Fibroblast of skin of right biceps (primary cell): ENCODE measurements around the gene SIRT3.
A peak's percentile ranks its signal among the peaks of the same experiment; 100 is the strongest.

ENCODE experiments used
- DNase-seq: peaks from one replicate; pipeline ENCODE4 v3.0.0-alpha.2; 2013

Gene SIRT3

GRCh38 chr11:213111-213510 lies 23.0 kb downstream of the SIRT3 start:
- DNase-seq, result no peak

GRCh38 chr11:212150-213100 lies 23.7 kb downstream of the SIRT3 start:
- DNase-seq, result no peak

- no peak for DNase-seq
Measured at GRCh38 chr11:211741-212140, 24.4 kb downstream of the SIRT3 start.

- DNase-seq, result no peak
Measured at GRCh38 chr11:211295-211694, 24.8 kb downstream of the SIRT3 start.

GRCh38 chr11:210803-211180 lies 25.4 kb downstream of the SIRT3 start:
- DNase-seq, result no peak

- peak; percentile 85 for DNase-seq
Measured at GRCh38 chr11:210122-210802, 25.9 kb downstream of the SIRT3 start.

- no peak for DNase-seq
Measured at GRCh38 chr11:209275-210121, 26.6 kb downstream of the SIRT3 start.

GRCh38 chr11:208917-209260 lies 27.3 kb downstream of the SIRT3 start:
- DNase-seq, result no peak

GRCh38 chr11:208181-208916 lies 27.8 kb downstream of the SIRT3 start:
- DNase-seq, result peak; percentile 80

- peak; percentile 53 for DNase-seq
Measured at GRCh38 chr11:207863-208180, 28.3 kb downstream of the SIRT3 start.

- DNase-seq, result peak; percentile 99
Measured at GRCh38 chr11:207208-207862, 28.8 kb downstream of the SIRT3 start, which contains the start of the genes BET1L and RIC8A. BET1L (minus strand) TSS chr11:207399; CDS start chr11:207321, 78 bp downstream. RIC8A (plus strand) TSS chr11:207708; CDS start chr11:208855, 1,147 bp downstream.

- DNase-seq, result peak; percentile 17
Measured at GRCh38 chr11:206526-207207, 29.5 kb downstream of the SIRT3 start.

- no peak for DNase-seq
Measured at GRCh38 chr11:206002-206384, 30.1 kb downstream of the SIRT3 start.

- no peak for DNase-seq
Measured at GRCh38 chr11:205221-206001, 30.7 kb downstream of the SIRT3 start.

GRCh38 chr11:204587-205109 lies 31.5 kb downstream of the SIRT3 start:
- no peak for DNase-seq

GRCh38 chr11:203945-204586 lies 32.1 kb downstream of the SIRT3 start:
- no peak for DNase-seq

- no peak for DNase-seq
Measured at GRCh38 chr11:203056-203944, 32.8 kb downstream of the SIRT3 start.

- DNase-seq, result no peak
Measured at GRCh38 chr11:202490-202889, 33.7 kb downstream of the SIRT3 start.

- DNase-seq, result no peak
Measured at GRCh38 chr11:201966-202365, 34.2 kb downstream of the SIRT3 start.
